GM19463 (cell line): Measurements from ENCODE around the gene ANKS6.

Experiments used
- ATAC-seq: cut with Tn5 transposase; IDR thresholded peaks from one replicate; pipeline ENCODE4 v1.9.1; 2021; ENCODE audit warnings: mild to moderate bottlenecking, moderate library complexity; ENCODE audit not compliant: unreplicated experiment

The ANKS6 gene

GRCh38 chr9:98796364-98797101, at the start of gene ANKS6:
Gene ANKS6 (minus strand): TSS chr9:98796555. CDS start chr9:98796491, 64 bp downstream.
- peak; percentile 90 for ATAC-seq

DNA sequence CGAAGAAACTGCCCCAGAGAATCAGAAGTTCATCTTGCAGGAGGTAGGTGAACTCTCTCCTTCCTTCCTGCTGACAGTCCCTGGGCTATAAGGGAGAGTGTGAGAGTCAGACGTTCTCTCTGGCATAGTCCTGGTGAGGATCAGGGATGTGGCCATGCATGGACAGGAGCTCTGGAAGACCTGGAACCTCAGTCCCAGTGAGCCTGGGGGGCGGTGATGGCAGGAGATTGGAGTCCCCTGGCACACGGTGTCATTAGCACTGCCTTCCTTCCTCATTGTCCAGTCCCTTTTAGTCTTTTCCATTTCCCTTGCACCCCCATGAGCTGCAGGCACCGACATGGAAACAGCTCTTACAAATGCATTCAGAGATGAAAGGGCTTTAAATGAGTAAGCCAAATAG, 49.7 kb upstream of the ANKS6 start:
- ATAC-seq = no peak

- no peak for ATAC-seq
Observed at GRCh38 chr9:98842510-98842909, 46.2 kb upstream of the ANKS6 start.

DNA sequence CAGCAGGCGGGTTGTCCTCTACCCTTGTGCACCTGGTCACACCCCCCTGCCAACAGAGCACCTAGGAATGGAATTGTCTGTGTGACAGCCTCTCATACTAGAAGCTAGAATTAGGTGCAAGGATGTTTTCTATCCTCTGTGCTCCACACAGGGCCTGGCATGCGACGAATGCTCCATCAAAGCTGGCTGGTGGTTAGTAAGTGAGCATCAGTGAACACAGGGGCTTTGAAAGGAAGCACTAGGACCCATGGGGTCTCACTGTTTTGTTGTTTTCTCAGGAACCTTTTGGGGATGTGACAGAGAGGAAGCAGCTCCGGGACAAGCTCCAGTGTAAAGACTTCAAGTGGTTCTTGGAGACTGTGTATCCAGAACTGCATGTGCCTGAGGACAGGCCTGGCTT, 43.4 kb upstream of the ANKS6 start:
- ATAC-seq = no peak

GRCh38 chr9:98838868-98839565, 42.7 kb upstream of the ANKS6 start:
- ATAC-seq = no peak

- no peak for ATAC-seq
Observed at GRCh38 chr9:98838155-98838867, 42.0 kb upstream of the ANKS6 start.

DNA sequence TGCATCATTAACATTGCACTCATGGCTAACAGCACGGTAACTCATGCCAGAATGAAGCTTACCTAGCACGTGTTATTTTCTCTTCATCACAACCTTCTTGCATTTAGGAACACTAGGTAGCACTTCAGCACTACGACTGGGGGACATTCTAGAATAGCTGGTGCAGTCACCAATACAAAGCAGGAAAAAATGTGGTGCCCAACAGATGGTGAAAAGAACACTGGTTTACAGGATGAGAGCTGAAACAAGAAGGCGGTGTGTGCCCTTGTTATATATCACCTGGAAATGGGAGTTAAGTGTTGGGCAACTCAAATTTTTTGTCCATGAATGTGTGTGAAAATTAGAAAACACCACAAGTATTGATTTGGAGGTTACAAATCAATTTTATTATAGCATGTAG, 41.2 kb upstream of the ANKS6 start:
- no peak for ATAC-seq

DNA sequence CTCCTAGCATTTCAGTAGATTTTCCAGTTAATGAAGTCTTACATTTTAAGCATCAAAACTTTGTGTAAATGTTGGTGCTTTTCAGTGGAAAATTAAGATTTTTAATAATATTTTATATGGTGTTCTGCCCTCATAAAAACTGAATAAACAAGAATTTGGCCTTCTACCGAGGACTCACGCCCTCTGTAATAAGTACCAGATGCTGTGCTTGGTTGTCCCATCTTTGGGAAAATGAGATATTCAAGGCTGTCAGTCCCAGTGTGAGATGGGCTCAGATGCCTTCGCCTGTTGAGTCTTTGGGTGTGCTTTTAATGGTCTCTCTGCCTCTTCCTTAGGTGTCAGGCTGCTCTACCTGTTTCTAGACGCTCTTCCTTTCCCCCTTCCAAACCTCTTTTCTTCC, 39.9 kb upstream of the ANKS6 start:
- no peak for ATAC-seq

- no peak for ATAC-seq
Observed at GRCh38 chr9:98834386-98834785, 38.0 kb upstream of the ANKS6 start.

GRCh38 chr9:98833090-98833956, 37.0 kb upstream of the ANKS6 start:
- no peak for ATAC-seq

GRCh38 chr9:98832768-98833089, 36.4 kb upstream of the ANKS6 start:
- ATAC-seq = no peak

DNA sequence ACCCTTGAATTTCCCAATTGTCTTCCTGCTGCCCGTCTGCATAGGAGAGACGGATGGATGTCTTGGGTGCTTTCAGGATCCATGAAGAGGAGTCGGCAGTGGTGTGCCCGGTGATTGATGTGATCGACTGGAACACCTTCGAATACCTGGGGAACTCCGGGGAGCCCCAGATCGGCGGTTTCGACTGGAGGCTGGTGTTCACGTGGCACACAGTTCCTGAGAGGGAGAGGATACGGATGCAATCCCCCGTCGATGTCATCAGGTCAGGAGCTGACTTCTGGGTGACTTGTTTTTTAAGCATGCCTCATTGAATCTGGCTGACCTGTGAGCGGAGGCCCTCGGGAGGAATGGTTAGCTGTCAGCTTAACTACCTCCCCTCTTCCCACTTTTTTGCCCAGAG, 35.3 kb upstream of the ANKS6 start:
- no peak for ATAC-seq

DNA sequence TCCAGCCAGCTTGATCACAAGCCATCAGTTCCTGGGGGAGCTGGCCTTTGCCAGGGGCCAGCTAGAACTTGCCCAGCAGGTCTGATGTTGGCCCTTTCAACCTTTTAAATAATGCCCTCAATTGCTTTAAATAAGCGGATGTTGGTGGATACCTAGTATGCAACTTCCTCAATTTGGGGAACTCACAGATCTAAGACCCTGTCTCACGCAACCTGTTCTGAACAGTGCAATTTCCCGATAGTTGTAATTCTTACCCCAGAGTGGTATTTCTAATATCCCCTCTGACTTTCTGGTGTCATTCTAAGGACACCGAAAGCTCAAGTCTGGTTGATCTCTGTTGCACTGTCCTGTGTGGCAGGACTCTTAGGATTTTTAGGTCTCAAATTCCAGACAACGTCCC, 34.2 kb upstream of the ANKS6 start:
- ATAC-seq = no peak

DNA sequence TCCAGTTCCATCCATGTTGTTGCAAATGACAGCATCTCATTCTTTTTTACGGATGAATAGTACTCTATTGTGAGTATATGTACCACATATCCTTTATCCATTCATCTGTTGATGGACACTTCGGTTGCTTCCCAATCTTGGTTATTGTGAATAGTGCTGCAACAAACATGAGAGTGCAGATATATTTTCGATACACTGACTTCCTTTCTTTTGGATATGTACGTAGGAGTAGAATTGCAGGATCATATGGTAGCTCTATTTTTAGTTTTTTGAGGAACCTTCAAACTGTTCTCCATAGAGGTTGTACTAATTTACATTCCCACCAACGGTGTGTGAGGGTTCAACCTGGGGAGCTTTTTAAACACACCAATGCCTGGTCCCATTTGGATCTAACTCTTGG, 33.4 kb upstream of the ANKS6 start:
- ATAC-seq = no peak

- ATAC-seq = no peak
Observed at GRCh38 chr9:98826716-98827115, 30.4 kb upstream of the ANKS6 start.

DNA sequence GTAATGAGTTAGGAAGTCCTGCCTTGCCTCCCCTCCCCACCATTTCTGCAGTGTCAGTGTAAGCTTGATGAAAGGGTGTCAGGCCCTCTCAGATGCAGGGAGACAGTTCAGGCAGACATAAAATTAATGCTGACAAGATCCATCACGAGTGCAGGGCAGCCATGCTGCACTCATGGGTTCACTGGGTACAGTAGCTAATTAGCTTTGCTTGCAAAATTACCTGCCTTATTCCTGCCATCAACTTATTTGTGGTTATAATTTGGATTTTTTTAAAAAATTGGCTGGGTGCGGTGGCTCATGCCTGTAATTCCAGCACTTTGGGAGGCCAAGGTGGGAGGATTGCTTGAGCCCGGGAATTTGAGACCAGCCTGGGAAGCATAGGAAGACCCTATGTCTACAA, 29.1 kb upstream of the ANKS6 start:
- ATAC-seq = no peak

DNA sequence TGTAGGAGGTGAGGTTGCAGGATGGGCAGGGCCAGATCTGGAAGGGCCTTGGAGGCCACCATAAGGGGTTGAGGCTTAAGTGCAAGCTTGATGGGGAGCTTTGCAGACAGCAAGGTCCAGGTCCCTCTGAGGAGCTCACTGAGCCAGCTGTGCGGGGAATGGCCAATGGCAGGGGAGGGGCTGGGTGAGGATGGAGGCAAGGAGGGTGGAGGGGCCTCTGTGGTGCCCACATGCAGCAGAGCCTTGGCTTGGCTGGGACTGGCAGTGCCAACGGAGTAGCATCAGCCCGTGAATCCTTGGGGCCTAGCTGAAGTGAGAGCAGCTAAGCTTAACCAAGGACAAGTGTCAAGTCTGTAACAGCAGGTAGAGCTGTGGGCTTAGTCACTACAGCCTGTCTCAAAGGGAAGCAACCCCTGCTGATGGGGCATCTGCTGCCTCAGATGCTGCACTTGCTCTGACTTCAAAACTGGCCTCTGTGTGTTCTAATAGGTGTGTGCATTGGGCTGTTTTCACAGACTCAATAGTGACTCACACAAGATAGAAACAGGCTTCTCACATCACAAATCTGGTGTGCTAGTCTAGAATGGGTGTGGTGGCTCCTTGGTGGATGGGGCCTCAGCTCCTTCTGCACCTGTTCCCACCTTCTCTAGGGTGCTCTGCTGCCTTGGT, 27.4 kb upstream of the ANKS6 start:
- ATAC-seq = no peak

GRCh38 chr9:98822661-98823060, 26.3 kb upstream of the ANKS6 start:
- no peak for ATAC-seq

- ATAC-seq = no peak
Observed at GRCh38 chr9:98821831-98822230, 25.5 kb upstream of the ANKS6 start.

- no peak for ATAC-seq
Observed at GRCh38 chr9:98819231-98819630, 22.9 kb upstream of the ANKS6 start.

GRCh38 chr9:98818764-98819163, 22.4 kb upstream of the ANKS6 start:
- ATAC-seq = no peak
